ENCODE measurements around the gene CAPN5.

Gene CAPN5

GRCh38 chr11:77110836-77111235 is 44.1 kb downstream of the CAPN5 start:
- no peak for TF ChIP-seq CTCF (IDR thresholded peaks at IDR 0.05; ENCODE audit: control insufficient read depth, extremely low read depth, insufficient read depth)
- H3K4me3 ChIP-seq (ENCODE audit: low read depth, low read length) = no peak overlapping the region
- DNase-seq (ENCODE audit: low read depth) = no peak

- DNase-seq (ENCODE audit: low read depth) = no peak
- TF ChIP-seq CTCF (IDR thresholded peaks at IDR 0.05; ENCODE audit: control insufficient read depth, extremely low read depth, insufficient read depth) = no peak
- no peak overlapping the region for H3K4me3 ChIP-seq (ENCODE audit: low read depth, low read length)
These were observed 44.5 kb downstream of the CAPN5 start for GRCh38 chr11:77111277-77111676.

GRCh38 chr11:77111946-77112345 is 45.2 kb downstream of the CAPN5 start:
- no peak for TF ChIP-seq CTCF (IDR thresholded peaks at IDR 0.05; ENCODE audit: control insufficient read depth, extremely low read depth, insufficient read depth)
- no peak for DNase-seq (ENCODE audit: low read depth)
- H3K4me3 ChIP-seq (ENCODE audit: low read depth, low read length) = no peak overlapping the region

GRCh38 chr11:77112641-77113381 is 46.0 kb downstream of the CAPN5 start:
- no peak overlapping the region for H3K4me3 ChIP-seq (ENCODE audit: low read depth, low read length)
- DNase-seq (ENCODE audit: low read depth) = no peak
- TF ChIP-seq CTCF (IDR thresholded peaks at IDR 0.05; ENCODE audit: control insufficient read depth, extremely low read depth, insufficient read depth) = no peak

- no peak for DNase-seq (ENCODE audit: low read depth)
- TF ChIP-seq CTCF (IDR thresholded peaks at IDR 0.05; ENCODE audit: control insufficient read depth, extremely low read depth, insufficient read depth) = peak; percentile 59
- H3K4me3 ChIP-seq (ENCODE audit: low read depth, low read length) = no peak overlapping the region
These were observed 46.8 kb downstream of the CAPN5 start for GRCh38 chr11:77113382-77114088.

GRCh38 chr11:77114089-77114463 is 47.3 kb downstream of the CAPN5 start:
- TF ChIP-seq CTCF (IDR thresholded peaks at IDR 0.05; ENCODE audit: control insufficient read depth, extremely low read depth, insufficient read depth) = no peak
- no peak overlapping the region for H3K4me3 ChIP-seq (ENCODE audit: low read depth, low read length)
- no peak for DNase-seq (ENCODE audit: low read depth)

Data from LNCaP clone FGC (cell line).